Raji (cell line): ENCODE results near the gene SERGEF.

Experiments
- POLR2A ChIP-seq: IDR thresholded peaks from 2 replicates; pipeline ENCODE4 v1.6.1; 2011; ENCODE audit warnings: low read depth, low read length, control low read depth; ENCODE audit not compliant: insufficient read depth

SERGEF gene

DNA sequence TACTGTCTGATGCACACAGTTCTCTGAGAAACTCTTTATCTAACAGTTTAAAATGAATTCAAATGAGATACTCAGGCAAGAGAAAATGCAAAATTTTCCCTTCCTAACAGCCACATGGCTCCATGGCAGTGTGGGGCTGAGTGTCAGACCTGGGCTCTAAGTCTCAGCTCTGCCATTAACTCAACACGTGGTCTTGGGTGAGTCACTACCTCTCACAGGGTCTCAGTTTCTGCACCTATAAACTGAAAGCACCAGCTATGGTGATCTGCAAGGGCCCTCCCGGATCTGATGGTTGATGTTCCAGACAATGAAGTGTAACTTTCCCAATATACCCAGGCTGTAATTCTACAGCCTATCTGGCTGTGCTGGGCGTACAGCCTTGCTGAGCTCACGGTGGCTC, 207.8 kb downstream of the SERGEF start:
- TF ChIP-seq POLR2A: no peak

GRCh38 chr11:17803754-17804334, 209.0 kb downstream of the SERGEF start:
- TF ChIP-seq POLR2A: no peak

GRCh38 chr11:17802491-17802890, 210.4 kb downstream of the SERGEF start:
- no peak for TF ChIP-seq POLR2A

GRCh38 chr11:17801166-17801565, 211.7 kb downstream of the SERGEF start:
- no peak for TF ChIP-seq POLR2A

DNA sequence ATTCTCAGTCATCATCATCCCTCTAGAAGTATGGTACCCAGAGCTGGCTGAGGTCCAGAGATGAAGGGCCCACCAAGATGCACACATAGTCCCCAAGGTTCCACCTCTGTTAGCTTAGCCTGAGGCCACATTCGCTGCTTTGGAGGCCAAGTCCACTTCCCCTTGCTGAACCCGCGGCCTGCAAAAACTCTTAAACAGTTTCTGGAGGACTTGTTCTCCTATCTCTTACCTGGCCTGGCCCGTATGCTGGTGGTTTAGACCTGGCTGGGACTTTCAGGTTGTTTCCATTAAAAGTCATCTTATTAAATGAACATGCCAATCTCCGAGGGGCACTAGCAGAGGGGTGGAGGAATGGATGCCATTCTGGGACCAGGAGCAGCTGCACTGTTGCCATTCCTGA, 213.7 kb downstream of the SERGEF start:
- no peak for TF ChIP-seq POLR2A

GRCh38 chr11:17798716-17799115, 214.1 kb downstream of the SERGEF start:
- TF ChIP-seq POLR2A: no peak

DNA sequence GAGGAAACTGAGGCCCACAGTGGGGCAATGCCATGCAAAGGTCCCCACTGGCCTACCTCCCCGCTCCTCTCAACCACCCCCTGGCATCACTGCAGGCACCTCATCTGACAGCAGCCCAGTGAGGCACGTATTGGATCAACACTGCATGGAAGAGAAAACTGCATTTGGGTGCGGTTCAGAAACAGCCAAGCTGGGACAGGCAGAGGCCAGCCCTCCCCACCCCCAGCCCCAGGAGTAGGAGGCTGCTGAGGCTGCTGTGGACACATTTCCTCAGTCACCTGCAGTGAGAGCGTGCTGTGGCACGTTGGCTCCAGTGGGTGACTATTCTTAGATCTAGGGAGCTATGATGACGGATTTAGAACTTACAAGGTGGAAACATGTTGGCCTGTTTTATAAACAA, 214.6 kb downstream of the SERGEF start:
- no peak for TF ChIP-seq POLR2A

- no peak for TF ChIP-seq POLR2A
These were observed 216.7 kb downstream of the SERGEF start for GRCh38 chr11:17796154-17796553.

GRCh38 chr11:17794981-17795380, 217.9 kb downstream of the SERGEF start:
- no peak for TF ChIP-seq POLR2A

GRCh38 chr11:17793642-17794170, 219.1 kb downstream of the SERGEF start:
- TF ChIP-seq POLR2A: no peak

DNA sequence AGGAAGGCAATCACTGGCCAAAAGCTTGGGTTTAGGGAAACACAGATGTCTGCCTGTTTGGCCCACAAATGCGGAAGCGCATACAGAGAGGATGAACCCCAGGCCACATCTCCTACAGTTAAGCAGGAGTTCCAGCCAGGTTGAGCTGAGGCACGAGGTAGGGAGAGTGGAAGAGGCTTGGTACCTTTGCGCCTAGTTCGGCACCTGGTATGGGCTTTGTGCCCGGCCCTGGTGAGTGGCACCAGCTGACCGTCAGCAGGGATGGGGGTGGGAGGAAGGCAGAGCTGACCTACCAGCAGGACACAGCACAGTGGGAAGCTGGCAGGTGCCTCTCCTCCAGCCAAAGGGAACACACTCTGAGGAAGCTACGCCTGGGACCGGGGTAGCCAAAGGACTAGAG, 220.7 kb downstream of the SERGEF start:
- no peak for TF ChIP-seq POLR2A

- TF ChIP-seq POLR2A: no peak
These were observed 221.7 kb downstream of the SERGEF start for GRCh38 chr11:17791144-17791543.

GRCh38 chr11:17790453-17790852, 222.4 kb downstream of the SERGEF start:
- no peak for TF ChIP-seq POLR2A

DNA sequence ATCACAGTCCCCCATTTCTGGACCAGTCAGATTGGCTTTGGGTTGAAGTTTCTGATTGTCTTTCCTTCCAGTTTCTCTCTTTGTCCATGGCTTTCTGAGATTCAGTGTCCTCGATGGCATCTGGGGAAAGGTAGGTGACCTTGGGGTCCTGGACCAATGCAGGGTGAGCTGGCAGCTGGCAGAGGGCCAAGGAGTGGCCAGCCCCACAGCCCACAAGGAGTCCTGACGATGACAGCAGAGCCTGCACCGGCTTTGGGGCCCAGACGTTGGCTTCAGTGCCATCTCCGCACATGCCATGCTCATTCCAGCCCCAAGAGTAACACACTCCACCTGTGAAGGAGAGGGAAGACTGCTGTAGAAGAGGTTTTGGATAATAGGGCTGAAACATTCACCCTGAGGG, 224.8 kb downstream of the SERGEF start:
- no peak for TF ChIP-seq POLR2A

GRCh38 chr11:17786824-17787525, 225.9 kb downstream of the SERGEF start:
- no peak for TF ChIP-seq POLR2A

DNA sequence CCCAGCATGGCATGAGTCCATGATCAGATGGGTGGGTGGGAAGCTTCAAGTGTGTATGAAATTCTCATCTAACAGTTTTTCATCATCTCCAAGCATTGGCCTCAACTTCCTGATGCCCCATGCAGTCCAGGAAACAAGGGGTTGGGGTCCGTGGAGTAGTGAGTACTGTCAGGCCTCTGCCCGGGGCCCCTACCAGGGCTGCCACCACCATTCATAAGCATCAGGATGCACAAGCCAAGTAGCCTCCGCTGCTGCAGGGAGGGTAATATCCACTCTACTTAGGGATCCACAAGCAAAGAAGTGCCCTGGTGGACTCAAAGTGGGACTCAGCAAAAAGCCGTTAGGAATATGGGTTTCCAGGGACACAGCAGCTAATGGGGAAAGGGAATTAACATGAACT, 229.0 kb downstream of the SERGEF start:
- no peak for TF ChIP-seq POLR2A
